ENCODE data around the gene SLC28A3. TPM values are rescaled to one million over a fixed set of nuclear protein-coding genes. Genes with fewer than 3 reads are reported as not detected.

The SLC28A3 gene
- total RNA-seq, 4 donors from 2014 or later, result 0.15 to 0.22 TPM; not detected in 2

DNA sequence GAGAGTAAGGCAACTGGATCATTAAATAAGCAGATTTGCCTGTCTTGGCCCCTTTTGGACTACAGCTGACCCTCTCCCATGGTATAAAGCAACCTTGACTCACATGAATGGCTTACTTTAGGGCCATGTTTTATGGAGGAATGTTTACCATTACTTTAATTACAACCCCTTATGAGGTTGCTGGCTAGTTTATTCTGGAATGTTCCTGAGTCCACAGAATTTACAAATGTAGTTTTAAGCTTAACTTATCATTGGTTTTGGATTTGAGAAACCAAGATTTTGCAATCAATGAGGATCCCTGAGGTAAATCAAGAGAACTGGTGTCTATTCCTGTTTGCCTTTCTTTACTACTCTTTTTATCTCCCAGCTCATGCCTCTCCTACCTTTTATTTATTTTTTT, 15.7 kb downstream of the SLC28A3 start:
- Histone ChIP-seq H3K9me3 (no peaks in the 10 kb centered on the region), H3K36me3 (no peaks in the 10 kb centered on the region), H3K27ac (no peak overlapping the region), H3K4me1 (no peaks in the 10 kb centered on the region), H3K4me3 (replicated peaks in 1 of 3) (no peak overlapping the region), H3K27me3 (no peaks in the 10 kb centered on the region)
- DNase-seq, result no peak
- TF ChIP-seq, protein P1, sequence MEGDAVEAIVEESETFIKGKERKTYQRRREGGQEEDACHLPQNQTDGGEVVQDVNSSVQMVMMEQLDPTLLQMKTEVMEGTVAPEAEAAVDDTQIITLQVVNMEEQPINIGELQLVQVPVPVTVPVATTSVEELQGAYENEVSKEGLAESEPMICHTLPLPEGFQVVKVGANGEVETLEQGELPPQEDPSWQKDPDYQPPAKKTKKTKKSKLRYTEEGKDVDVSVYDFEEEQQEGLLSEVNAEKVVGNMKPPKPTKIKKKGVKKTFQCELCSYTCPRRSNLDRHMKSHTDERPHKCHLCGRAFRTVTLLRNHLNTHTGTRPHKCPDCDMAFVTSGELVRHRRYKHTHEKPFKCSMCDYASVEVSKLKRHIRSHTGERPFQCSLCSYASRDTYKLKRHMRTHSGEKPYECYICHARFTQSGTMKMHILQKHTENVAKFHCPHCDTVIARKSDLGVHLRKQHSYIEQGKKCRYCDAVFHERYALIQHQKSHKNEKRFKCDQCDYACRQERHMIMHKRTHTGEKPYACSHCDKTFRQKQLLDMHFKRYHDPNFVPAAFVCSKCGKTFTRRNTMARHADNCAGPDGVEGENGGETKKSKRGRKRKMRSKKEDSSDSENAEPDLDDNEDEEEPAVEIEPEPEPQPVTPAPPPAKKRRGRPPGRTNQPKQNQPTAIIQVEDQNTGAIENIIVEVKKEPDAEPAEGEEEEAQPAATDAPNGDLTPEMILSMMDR (IDR thresholded peaks at IDR 0.05), result no peak
- TF ChIP-seq POLR2A (IDR thresholded peaks at IDR 0.05), result no peak
- intact Hi-C loops (cut with DNase I), result no loop called here

DNA sequence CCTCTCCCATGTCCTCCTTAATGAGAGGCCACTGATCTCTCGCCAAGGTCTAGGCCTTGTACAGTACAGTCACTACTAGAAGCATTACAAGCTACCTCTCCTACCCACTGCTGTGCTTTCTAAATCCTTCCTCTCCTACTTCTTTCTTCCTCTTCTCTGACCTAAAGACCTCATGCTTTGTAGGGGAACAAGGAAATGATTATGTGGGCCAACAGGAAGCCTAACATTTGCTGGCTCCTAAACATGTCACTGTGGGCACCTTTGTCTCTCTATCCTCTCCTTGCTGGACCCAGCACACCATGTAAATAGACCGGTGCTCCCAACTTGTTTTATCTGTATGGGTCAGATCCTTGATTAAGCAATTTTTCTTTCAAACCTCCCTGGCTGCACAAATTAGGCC, 16.7 kb downstream of the SLC28A3 start:
- WGBS, 2 donors, result 71 to 83% methylated on average over 2 of the region's 2 CpGs
- no peak overlapping the region for H3K27ac ChIP-seq
- H3K9me3 ChIP-seq, result no peaks in the 10 kb centered on the region
- H3K4me1 ChIP-seq, result no peaks in the 10 kb centered on the region
- no peaks in the 10 kb centered on the region for H3K36me3 ChIP-seq
- TF ChIP-seq POLR2A (IDR thresholded peaks at IDR 0.05), result no peak
- TF ChIP-seq, protein P1 (IDR thresholded peaks at IDR 0.05), result no peak
- no peak for DNase-seq
- no peaks in the 10 kb centered on the region for H3K27me3 ChIP-seq
- no peak overlapping the region for H3K4me3 ChIP-seq (replicated peaks in 1 of 3)
- intact Hi-C loops (cut with DNase I), result no loop called here

DNA sequence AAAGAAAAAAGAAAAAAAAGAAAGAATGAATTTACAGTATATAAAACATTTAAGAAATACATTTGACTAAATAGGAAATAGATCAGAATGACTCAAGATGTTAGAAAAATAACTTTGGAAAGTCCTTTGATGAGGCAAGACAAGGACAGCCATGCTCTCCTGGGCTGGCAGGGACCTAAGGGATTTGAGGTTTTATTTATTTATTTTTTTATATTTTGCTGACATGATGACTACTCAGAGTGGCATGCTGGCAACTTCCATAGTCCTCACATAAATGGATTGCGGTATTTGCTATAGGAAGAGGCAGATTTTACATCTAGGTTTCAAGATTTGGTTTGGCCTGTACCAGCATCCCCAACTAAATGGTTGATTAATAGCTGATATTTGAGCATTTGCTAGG, 17.7 kb downstream of the SLC28A3 start:
- Histone ChIP-seq H3K4me3 (replicated peaks in 1 of 3) (no peak overlapping the region), H3K9me3 (no peaks in the 10 kb centered on the region), H3K36me3 (no peaks in the 10 kb centered on the region), H3K27ac (no peak overlapping the region), H3K27me3 (no peaks in the 10 kb centered on the region), H3K4me1 (no peaks in the 10 kb centered on the region)
- no peak for TF ChIP-seq POLR2A (IDR thresholded peaks at IDR 0.05)
- TF ChIP-seq, protein P1 (IDR thresholded peaks at IDR 0.05), result no peak
- intact Hi-C loops (cut with DNase I), result no loop called here
- no peak for DNase-seq
- WGBS, 2 donors, result 93 to 100% methylated on average over 1 of the region's 1 CpG

DNA sequence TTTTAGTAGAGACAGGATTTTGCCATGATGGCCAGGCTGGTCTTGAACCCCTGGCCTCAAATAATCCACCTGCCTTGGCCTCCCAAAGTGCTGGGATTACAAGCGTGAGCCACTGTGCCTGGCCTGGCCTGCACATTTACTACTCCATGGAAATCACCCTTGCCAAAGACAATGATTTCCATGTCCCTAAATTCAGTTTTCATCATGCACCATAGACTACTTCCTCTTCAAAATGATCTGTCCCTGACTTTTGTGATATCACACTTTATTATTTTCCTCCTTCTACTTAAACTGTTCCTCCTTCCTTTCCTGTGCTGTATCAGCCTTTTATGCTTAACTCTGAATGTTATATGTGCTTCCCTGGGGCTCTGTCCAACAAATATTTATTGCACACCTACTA, 20.3 kb downstream of the SLC28A3 start:
- intact Hi-C loops (cut with DNase I), result no loop called here

DNA sequence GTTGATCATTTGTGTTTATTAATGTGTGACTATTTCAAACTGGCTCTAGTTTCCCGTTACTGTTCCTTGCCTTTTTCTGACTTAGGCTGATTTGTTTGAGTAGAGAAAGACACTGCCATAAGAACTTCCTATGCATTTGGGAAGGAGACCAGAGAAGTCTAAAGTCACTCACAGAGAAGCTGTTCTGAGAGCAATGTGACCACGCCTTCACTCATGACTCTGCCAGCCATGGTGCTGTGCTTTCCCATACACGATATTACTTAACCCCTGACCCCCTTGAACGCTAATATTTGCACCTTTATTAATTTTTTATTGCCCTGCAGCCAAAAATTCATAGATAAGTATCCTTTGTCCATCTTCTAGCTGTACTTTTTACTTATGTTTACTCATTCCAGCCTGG, 20.9 kb downstream of the SLC28A3 start:
- no peaks in the 10 kb centered on the region for H3K4me1 ChIP-seq
- H3K4me3 ChIP-seq (replicated peaks in 1 of 3), result no peak overlapping the region
- TF ChIP-seq, protein P1 (IDR thresholded peaks at IDR 0.05), result no peak
- TF ChIP-seq POLR2A (IDR thresholded peaks at IDR 0.05), result no peak
- H3K36me3 ChIP-seq, result no peaks in the 10 kb centered on the region
- H3K27ac ChIP-seq, result no peak overlapping the region
- no peaks in the 10 kb centered on the region for H3K9me3 ChIP-seq
- DNase-seq, result no peak
- H3K27me3 ChIP-seq, result no peaks in the 10 kb centered on the region
- WGBS, 2 donors, result 89 to 90% methylated on average over 4 of the region's 4 CpGs
- intact Hi-C loops (cut with DNase I), result no loop called here

More for the DNA sequence above, 20.3 kb downstream of the SLC28A3 start:
- H3K4me3 ChIP-seq (replicated peaks in 1 of 3), result no peak overlapping the region
- no peak for TF ChIP-seq POLR2A (IDR thresholded peaks at IDR 0.05)
- TF ChIP-seq, protein P1 (IDR thresholded peaks at IDR 0.05), result no peak
- no peaks in the 10 kb centered on the region for H3K4me1 ChIP-seq
- 94 to 95% methylated on average over 1 of the region's 1 CpG for WGBS, 2 donors
- H3K9me3 ChIP-seq, result no peaks in the 10 kb centered on the region
- no peaks in the 10 kb centered on the region for H3K36me3 ChIP-seq
- no peak for DNase-seq
- no peak overlapping the region for H3K27ac ChIP-seq
- H3K27me3 ChIP-seq, result no peaks in the 10 kb centered on the region

All from thyroid gland (tissue), 4 donors.